ENCODE measurements around the gene TANGO6. TPM values are rescaled to one million over a fixed set of nuclear protein-coding genes. Genes with fewer than 3 reads are reported as not detected.
A peak's percentile ranks its signal among the peaks of the same experiment; 100 is the strongest.

The TANGO6 gene
- total and polyA plus RNA-seq, 10 of the 15 experiments (the other 5 are each of a cell fraction or from before 2014, with no cell fraction given) = 1.1 to 20.6 (median 11.0) TPM

DNA sequence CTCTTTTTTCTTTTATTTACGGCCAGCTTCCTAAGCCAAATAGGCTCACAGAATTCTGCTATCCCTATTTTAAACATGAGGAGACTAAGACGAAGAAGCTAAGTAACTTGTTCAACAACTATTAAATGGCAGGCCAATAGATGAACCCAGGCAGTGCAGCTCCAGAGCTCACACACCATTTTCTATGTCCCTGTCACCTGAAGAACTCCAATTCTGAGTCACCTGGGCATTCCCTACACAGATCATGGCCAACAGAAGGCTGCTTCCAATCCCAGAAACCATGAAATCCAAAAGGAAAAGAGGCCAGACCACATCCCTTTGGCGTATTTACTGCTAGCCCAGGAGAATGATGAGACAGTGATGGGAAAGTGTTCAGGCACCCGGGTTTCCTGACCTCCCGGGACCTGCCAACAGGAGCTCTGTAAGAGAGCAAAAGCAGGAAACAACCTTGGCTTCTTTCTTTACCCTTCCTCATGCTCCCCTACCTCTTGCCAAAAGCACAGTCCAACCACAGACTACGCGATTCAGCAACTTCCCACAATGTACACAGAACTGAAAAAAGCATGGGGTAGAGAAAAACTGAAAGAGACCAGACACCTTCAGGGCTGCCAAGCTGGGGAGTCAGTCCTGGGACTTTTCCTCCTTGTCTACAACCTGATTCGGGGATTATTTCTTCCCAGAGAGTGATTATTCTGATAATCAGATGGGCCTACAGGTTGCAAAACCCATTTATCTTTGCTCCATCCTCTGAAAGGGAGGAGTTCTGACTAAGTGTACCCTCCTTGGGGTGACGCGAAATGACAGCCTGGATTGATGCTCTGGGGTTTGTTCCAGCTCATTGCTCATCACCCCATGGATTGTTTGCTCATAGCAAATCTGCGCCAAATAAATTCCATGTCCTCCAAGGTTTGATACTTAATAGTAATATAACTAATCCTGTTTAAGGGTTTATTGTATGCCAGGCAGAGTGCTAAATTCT is 214.4 kb downstream of the TANGO6 start (continued):
- TF ChIP-seq, protein P1, sequence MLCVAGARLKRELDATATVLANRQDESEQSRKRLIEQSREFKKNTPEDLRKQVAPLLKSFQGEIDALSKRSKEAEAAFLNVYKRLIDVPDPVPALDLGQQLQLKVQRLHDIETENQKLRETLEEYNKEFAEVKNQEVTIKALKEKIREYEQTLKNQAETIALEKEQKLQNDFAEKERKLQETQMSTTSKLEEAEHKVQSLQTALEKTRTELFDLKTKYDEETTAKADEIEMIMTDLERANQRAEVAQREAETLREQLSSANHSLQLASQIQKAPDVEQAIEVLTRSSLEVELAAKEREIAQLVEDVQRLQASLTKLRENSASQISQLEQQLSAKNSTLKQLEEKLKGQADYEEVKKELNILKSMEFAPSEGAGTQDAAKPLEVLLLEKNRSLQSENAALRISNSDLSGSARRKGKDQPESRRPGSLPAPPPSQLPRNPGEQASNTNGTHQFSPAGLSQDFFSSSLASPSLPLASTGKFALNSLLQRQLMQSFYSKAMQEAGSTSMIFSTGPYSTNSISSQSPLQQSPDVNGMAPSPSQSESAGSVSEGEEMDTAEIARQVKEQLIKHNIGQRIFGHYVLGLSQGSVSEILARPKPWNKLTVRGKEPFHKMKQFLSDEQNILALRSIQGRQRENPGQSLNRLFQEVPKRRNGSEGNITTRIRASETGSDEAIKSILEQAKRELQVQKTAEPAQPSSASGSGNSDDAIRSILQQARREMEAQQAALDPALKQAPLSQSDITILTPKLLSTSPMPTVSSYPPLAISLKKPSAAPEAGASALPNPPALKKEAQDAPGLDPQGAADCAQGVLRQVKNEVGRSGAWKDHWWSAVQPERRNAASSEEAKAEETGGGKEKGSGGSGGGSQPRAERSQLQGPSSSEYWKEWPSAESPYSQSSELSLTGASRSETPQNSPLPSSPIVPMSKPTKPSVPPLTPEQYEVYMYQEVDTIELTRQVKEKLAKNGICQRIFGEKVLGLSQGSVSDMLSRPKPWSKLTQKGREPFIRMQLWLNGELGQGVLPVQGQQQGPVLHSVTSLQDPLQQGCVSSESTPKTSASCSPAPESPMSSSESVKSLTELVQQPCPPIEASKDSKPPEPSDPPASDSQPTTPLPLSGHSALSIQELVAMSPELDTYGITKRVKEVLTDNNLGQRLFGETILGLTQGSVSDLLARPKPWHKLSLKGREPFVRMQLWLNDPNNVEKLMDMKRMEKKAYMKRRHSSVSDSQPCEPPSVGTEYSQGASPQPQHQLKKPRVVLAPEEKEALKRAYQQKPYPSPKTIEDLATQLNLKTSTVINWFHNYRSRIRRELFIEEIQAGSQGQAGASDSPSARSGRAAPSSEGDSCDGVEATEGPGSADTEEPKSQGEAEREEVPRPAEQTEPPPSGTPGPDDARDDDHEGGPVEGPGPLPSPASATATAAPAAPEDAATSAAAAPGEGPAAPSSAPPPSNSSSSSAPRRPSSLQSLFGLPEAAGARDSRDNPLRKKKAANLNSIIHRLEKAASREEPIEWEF (IDR thresholded peaks at IDR 0.05; ENCODE audit: insufficient replicate concordance, low read depth, low read length) = no peak
- TF ChIP-seq RUNX3 (IDR thresholded peaks at IDR 0.05; ENCODE audit: low read length) = peak; percentile 85
- TF ChIP-seq TBL1XR1 (IDR thresholded peaks at IDR 0.05; ENCODE audit: low read depth, low read length) = no peak
- no peak for TF ChIP-seq ZZZ3 (IDR thresholded peaks at IDR 0.05; ENCODE audit: control insufficient read depth, insufficient read length, low read depth)
- TF ChIP-seq, protein P2, sequence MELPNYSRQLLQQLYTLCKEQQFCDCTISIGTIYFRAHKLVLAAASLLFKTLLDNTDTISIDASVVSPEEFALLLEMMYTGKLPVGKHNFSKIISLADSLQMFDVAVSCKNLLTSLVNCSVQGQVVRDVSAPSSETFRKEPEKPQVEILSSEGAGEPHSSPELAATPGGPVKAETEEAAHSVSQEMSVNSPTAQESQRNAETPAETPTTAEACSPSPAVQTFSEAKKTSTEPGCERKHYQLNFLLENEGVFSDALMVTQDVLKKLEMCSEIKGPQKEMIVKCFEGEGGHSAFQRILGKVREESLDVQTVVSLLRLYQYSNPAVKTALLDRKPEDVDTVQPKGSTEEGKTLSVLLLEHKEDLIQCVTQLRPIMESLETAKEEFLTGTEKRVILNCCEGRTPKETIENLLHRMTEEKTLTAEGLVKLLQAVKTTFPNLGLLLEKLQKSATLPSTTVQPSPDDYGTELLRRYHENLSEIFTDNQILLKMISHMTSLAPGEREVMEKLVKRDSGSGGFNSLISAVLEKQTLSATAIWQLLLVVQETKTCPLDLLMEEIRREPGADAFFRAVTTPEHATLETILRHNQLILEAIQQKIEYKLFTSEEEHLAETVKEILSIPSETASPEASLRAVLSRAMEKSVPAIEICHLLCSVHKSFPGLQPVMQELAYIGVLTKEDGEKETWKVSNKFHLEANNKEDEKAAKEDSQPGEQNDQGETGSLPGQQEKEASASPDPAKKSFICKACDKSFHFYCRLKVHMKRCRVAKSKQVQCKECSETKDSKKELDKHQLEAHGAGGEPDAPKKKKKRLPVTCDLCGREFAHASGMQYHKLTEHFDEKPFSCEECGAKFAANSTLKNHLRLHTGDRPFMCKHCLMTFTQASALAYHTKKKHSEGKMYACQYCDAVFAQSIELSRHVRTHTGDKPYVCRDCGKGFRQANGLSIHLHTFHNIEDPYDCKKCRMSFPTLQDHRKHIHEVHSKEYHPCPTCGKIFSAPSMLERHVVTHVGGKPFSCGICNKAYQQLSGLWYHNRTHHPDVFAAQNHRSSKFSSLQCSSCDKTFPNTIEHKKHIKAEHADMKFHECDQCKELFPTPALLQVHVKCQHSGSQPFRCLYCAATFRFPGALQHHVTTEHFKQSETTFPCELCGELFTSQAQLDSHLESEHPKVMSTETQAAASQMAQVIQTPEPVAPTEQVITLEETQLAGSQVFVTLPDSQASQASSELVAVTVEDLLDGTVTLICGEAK (IDR thresholded peaks at IDR 0.05; ENCODE audit: borderline replicate concordance) = no peak
- TF ChIP-seq BMI1 (IDR thresholded peaks at IDR 0.05; ENCODE audit: borderline replicate concordance) = no peak
- no peak for TF ChIP-seq CHD1 (IDR thresholded peaks at IDR 0.05; ENCODE audit: low read depth, low read length)
- no peak for TF ChIP-seq SREBF1 (IDR thresholded peaks at IDR 0.05; ENCODE audit: low read length)
- TF ChIP-seq GATAD2B (conservative IDR thresholded peaks at IDR 0.05; ENCODE audit: low read depth) = no peak; the same call in 1 of the 2 replicates
- TF ChIP-seq, protein P3, sequence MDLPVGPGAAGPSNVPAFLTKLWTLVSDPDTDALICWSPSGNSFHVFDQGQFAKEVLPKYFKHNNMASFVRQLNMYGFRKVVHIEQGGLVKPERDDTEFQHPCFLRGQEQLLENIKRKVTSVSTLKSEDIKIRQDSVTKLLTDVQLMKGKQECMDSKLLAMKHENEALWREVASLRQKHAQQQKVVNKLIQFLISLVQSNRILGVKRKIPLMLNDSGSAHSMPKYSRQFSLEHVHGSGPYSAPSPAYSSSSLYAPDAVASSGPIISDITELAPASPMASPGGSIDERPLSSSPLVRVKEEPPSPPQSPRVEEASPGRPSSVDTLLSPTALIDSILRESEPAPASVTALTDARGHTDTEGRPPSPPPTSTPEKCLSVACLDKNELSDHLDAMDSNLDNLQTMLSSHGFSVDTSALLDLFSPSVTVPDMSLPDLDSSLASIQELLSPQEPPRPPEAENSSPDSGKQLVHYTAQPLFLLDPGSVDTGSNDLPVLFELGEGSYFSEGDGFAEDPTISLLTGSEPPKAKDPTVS (IDR thresholded peaks at IDR 0.05; ENCODE audit: low read depth, low read length) = no peak
- TF ChIP-seq MEF2A (IDR thresholded peaks at IDR 0.05; ENCODE audit: insufficient read depth, low read depth, low read length) = no peak
- peak; percentile 65; a peak in 3 of 4 replicates for TF ChIP-seq IKZF2 (IDR thresholded peaks at IDR 0.05)
- TF ChIP-seq EGR1 (IDR thresholded peaks at IDR 0.05; ENCODE audit: borderline replicate concordance in 1 of 2, low read depth in 2 of 2, low read length in 2 of 2) = no peak
